Activated CD4-positive, alpha-beta T cell treated with anti-CD3 and anti-CD28 coated beads for 48 hours (primary cell): Measurements from ENCODE around the gene IFIT3.

ENCODE experiments used
- DNase-seq: peaks from one replicate; pipeline ENCODE4 v3.0.0-alpha.2; 2020

The IFIT3 gene

GRCh38 chr10:89363729-89364442 lies 36.1 kb downstream of the IFIT3 start:
- no peak for DNase-seq

- DNase-seq: no peak
Observed at GRCh38 chr10:89364531-89364930, 36.7 kb downstream of the IFIT3 start.

- no peak for DNase-seq
Observed at GRCh38 chr10:89367529-89367928, 39.7 kb downstream of the IFIT3 start.

DNA sequence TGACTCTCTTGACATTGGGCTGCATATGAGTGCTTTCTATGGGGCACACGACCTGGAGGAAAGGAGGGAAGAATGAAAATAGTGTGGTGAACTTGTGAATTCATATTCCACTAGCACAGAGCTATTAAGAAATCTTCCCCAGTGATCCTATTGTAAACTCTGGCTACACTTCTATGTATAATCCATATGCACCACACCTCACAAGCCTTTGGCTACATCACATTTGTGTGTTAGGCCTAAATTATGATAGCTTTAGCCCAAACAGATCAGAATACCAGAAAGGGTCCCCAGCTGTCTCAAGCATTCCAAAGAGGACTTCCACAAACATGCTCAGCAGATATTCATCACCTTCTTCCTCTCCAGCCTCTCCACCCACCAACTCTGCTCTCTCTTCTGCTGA lies 40.3 kb downstream of the IFIT3 start:
- DNase-seq: no peak

GRCh38 chr10:89369156-89370105 lies 41.6 kb downstream of the IFIT3 start:
- DNase-seq: no peak

DNA sequence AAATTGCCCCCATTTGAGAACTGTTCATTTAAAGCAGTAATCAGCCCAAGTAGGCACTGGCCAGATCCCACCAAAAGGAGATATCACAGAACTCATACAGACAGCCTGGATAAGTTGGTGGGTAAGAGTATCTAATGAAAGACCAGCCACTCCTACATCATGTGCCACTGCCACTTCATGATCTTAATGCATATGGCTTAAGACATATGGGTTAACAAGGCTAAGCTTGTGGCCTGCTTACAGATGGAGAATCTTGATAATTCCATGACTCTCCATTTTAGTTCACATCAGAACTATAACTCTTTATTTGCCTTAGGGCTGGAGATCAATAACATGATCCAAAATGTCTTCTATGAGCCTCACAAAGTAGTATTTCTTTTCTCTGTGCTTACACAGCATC lies 43.3 kb downstream of the IFIT3 start:
- no peak for DNase-seq

DNA sequence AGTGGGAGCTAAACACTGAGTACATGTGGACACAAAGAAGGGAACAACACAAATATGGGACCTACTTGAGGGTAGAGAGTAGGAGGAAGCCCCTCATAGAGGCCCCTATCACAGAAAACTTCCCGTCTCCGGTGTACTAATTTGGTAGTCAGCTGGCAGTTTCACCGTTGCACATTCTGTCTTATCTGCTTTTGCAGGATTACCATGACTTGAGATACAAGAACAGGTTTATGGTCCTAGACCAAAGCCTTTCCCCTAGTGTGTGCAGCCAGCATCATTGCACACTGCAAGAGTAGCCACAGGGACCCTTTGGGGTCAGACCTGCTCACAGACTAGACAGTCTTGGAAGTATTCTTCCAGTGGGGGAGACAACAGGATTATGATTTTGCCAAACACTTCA lies 44.2 kb downstream of the IFIT3 start:
- DNase-seq: no peak

- no peak for DNase-seq
Observed at GRCh38 chr10:89373916-89374711, 46.3 kb downstream of the IFIT3 start.

GRCh38 chr10:89374713-89375141 lies 46.9 kb downstream of the IFIT3 start:
- DNase-seq: no peak

DNA sequence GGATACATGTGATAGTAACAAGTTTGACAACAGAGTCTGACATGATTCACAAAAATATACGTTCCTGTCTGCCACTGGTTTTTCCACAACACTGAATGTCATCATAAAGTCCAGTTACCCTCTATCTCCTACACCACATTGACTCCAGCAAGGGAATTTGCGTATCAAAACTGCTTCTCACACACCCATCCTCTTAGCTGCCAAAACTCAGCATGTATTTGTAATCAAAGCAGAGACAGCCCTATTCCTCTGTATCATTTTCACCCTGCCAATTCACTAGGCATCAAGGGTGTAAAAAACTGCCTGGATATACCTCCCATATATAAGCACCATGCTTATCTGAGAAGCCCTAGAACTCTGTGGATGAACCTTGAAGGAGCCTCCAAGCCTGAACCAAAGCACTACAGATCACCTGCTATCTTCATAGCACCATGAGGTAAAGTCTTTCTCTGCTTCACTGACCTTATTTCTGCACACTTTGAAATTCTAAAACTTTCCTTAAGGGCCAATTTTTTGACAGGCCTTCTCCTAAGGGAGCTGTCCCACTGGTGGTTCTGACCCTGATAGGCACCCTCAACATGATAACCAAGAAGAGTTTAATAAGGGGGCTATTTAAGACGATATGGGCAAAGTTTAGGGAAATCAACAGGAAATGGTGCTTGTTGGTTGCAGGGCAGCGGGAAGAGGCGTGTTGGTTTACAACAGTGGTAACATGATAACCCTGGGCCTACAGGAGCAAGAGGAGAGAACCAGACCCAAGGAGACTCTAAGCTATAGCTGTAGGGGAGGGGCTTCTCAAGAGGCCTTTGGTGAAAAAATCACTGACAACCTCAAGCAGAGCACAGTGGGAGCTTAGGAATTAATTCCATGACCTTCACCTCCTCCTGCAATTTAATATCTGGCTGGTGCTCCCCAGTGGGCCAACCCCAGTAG lies 50.2 kb downstream of the IFIT3 start, which contains the start of gene IFIT1B:
IFIT1B (plus strand) TSS at position 352 of the 933 bp plus-strand sequence; CDS start at position 432, 80 bp downstream.
- DNase-seq: no peak

GRCh38 chr10:89379103-89379502 lies 51.3 kb downstream of the IFIT3 start:
- DNase-seq: no peak

- DNase-seq: no peak
Observed at GRCh38 chr10:89382757-89383156, 55.0 kb downstream of the IFIT3 start.

GRCh38 chr10:89384474-89385340 lies 56.9 kb downstream of the IFIT3 start:
- no peak for DNase-seq

DNA sequence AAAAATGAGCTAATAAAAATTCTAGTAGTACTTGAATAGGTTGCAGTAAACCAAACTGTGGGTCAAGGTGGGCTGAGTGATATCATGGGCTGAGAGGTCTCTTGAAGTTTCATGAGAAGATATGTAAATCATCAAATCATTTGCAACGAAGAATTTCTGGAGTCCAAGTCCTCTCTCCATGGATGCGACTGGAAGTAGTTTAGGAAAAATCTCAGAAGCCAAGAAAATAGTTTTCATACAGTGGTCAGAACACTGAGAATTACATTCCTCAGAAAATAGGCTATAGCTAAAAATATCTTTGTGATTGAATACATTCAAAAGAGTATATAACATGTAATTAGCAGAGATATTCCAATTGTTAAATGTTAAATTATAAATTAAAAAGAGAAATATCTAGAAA lies 61.0 kb downstream of the IFIT3 start:
- no peak for DNase-seq

DNA sequence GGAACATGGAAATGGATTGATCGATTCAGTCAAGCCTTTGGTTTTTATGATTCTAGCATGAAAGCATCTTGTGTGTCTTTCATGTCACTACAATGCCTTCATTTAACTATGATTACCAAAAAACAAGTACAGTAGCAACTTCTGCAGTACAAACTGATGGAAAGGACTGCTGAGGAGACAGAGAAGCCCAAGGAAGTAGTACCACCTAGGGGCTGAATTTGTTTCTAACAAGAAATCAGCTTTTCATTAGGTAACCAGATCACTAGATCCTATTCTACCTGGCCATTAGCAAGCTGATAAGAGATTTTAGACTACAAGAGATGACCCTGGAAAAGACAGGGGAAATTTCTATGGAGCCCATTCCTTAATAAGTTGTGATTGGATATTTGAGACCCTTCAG lies 61.5 kb downstream of the IFIT3 start:
- no peak for DNase-seq
